Fibroblast of lung (primary cell): ENCODE data around the gene ZNF304. TPM values are rescaled to one million over a fixed set of nuclear protein-coding genes. Genes with fewer than 3 reads are reported as not detected.

Experiments
- DNase-seq, 2 donors: peaks; one replicate each; pipeline versions ENCODE4 v3.0.0 to v3.0.0-alpha.2; 2010; ENCODE audit warnings: low read depth in 2 of 2
- H2AFZ ChIP-seq: 2 replicates; pipeline ENCODE4 v1.5.1; 2012; ENCODE audit warnings: low read length, control low read depth, inconsistent platforms
- H3K27ac ChIP-seq: 2 replicates; pipeline ENCODE4 v1.5.1; 2011; ENCODE audit warnings: low read length, control low read depth; ENCODE audit not compliant: insufficient read depth
- H3K27me3 ChIP-seq: 2 replicates; pipeline ENCODE4 v1.5.1; 2011; ENCODE audit warnings: mild to moderate bottlenecking, low read length; ENCODE audit not compliant: control insufficient read depth, insufficient read depth
- H3K36me3 ChIP-seq: 2 replicates; pipeline ENCODE4 v1.5.1; 2011; ENCODE audit warnings: low read length; ENCODE audit not compliant: control insufficient read depth, insufficient read depth
- H3K4me1 ChIP-seq: 2 replicates; pipeline ENCODE4 v1.5.1; 2011; ENCODE audit warnings: low read length; ENCODE audit not compliant: control insufficient read depth, insufficient read depth; ENCODE audit errors: extremely low read depth
- H3K4me2 ChIP-seq: 2 replicates; pipeline ENCODE4 v1.5.1; 2011; ENCODE audit warnings: low read length, control low read depth; ENCODE audit not compliant: insufficient read depth; ENCODE audit errors: extremely low read depth
- H3K4me3 ChIP-seq, 4 experiments: fragments of 200-600 bp in 1 of 4; sonication (generic) in 1 of 4; replicated peaks in 1 of 4; 2 replicates each; pipeline ENCODE4 v1.5.1; 2011 to 2016; ENCODE audit warnings: low read length in 4 of 4, low read depth in 3 of 4, mild to moderate bottlenecking in 3 of 4, control low read depth in 2 of 4, inconsistent platforms in 1 of 4, mixed read lengths in 1 of 4; ENCODE audit not compliant: insufficient read depth in 1 of 4; ENCODE audit errors: control extremely low read depth in 1 of 4
- H3K79me2 ChIP-seq: 2 replicates; pipeline ENCODE4 v1.5.1; 2012; ENCODE audit warnings: mild to moderate bottlenecking, low read length, inconsistent platforms; ENCODE audit not compliant: control insufficient read depth, insufficient read depth
- H3K9ac ChIP-seq: 2 replicates; pipeline ENCODE4 v1.5.1; 2011; ENCODE audit warnings: mild to moderate bottlenecking, low read length, control low read depth; ENCODE audit not compliant: insufficient read depth
- H3K9me3 ChIP-seq: 2 replicates; pipeline ENCODE4 v1.5.1; 2012; ENCODE audit warnings: low read depth, low read length; ENCODE audit not compliant: control insufficient read depth, insufficient read depth
- H4K20me1 ChIP-seq: 2 replicates; pipeline ENCODE4 v1.5.1; 2011; ENCODE audit warnings: low read length; ENCODE audit not compliant: control insufficient read depth, insufficient read depth; ENCODE audit errors: extremely low read depth
- CTCF ChIP-seq, 2 donors: IDR thresholded peaks in 1 of 2; conservative IDR thresholded peaks in 1 of 2; 1 replicate in 1 of 2; 2 replicates in 1 of 2; pipeline ENCODE4 v1.5.1; 2011 to 2012; ENCODE audit warnings: low read length in 2 of 2, control low read depth in 1 of 2, inconsistent platforms in 1 of 2, low read depth in 1 of 2, mild to moderate bottlenecking in 1 of 2
- EZH2 ChIP-seq: IDR thresholded peaks from 2 replicates; pipeline ENCODE4 v1.5.1; 2012; ENCODE audit warnings: low read length, control low read depth, mild to moderate bottlenecking; ENCODE audit errors: missing control alignments
- polyA plus RNA-seq, 2 donors: library from polyadenylated mRNA; depleted of rRNA in 1 of 2; stranded (reverse) in 1 of 2; unstranded in 1 of 2; fragments of >200 nt; gene quantifications; 2 replicates each; pipeline ENCODE4 v1.2.1, GENCODE V29; 2011 to 2012; ENCODE audit warnings: missing spikeins in 1 of 2
- total RNA-seq: library from RNA; depleted of rRNA; stranded (reverse); fragments of >200 nt; gene quantifications from 2 replicates; pipeline ENCODE4 v1.2.1, GENCODE V29; 2014

Gene ZNF304
- total and polyA plus RNA-seq, 2 donors (not counting 1 experiment from before 2014, with no cell fraction given): 7.3 to 13.7 TPM

- Histone ChIP-seq H2AFZ (no peak overlapping the region), H3K79me2 (no peaks in the 10 kb centered on the region), H3K27ac (no peak overlapping the region), H3K4me1 (no peaks in the 10 kb centered on the region), H3K9me3 (peaks cover 10% of the 10 kb centered on the region), H3K9ac (no peak overlapping the region), H3K4me3 (no peak overlapping the region), H4K20me1 (no peaks in the 10 kb centered on the region), H3K4me2 (no peak overlapping the region), H3K36me3 (peaks cover 4% of the 10 kb centered on the region), H3K27me3 (no peaks in the 10 kb centered on the region)
- TF ChIP-seq EZH2 (no peak), CTCF (conservative IDR thresholded peaks at IDR 0.05 in 1 of 2, IDR thresholded peaks at IDR 0.05 in 1 of 2; ENCODE audit: low read depth in 1 of 2, low read length in 2 of 2) (no peak)
- no peak for DNase-seq
Measured at GRCh38 chr19:57376151-57376550, 25.1 kb downstream of the ZNF304 start.

- Histone ChIP-seq H3K36me3 (peaks cover 3% of the 10 kb centered on the region), H3K4me1 (no peaks in the 10 kb centered on the region), H3K4me2 (no peak overlapping the region), H3K9ac (no peak overlapping the region), H3K4me3 (no peak overlapping the region), H4K20me1 (no peaks in the 10 kb centered on the region), H2AFZ (no peak overlapping the region), H3K27ac (no peak overlapping the region), H3K27me3 (no peaks in the 10 kb centered on the region), H3K79me2 (no peaks in the 10 kb centered on the region), H3K9me3 (peaks cover 10% of the 10 kb centered on the region)
- DNase-seq: peak in 1 of 2 donors; percentile 9
- no peak for TF ChIP-seq CTCF (conservative IDR thresholded peaks at IDR 0.05 in 1 of 2, IDR thresholded peaks at IDR 0.05 in 1 of 2; ENCODE audit: low read depth in 1 of 2, low read length in 2 of 2)
- TF ChIP-seq EZH2: no peak
Measured at GRCh38 chr19:57377498-57378146, 26.6 kb downstream of the ZNF304 start.

DNA sequence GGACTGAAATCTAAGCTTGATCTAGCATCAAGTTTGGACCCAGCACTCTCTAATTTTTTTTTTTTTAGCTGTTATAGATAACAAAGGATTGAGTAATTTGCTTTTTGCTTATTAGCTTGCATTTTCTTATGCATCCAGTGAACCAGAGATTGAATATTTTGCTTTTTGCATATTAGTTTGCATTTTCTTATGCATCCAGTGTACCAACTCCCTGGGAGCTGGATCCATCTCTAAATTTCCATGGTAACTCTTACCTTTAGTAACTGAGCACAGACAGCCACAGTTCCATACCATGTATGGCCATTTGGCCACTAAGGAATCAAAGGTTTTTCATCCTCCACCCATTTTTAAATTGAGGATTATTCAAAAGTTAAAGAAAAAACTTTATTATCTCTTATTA lies 29.9 kb downstream of the ZNF304 start:
- Histone ChIP-seq H4K20me1 (no peaks in the 10 kb centered on the region), H3K4me2 (no peak overlapping the region), H3K79me2 (no peaks in the 10 kb centered on the region), H3K36me3 (peaks cover 3% of the 10 kb centered on the region), H3K4me1 (no peaks in the 10 kb centered on the region), H3K4me3 (no peak overlapping the region), H3K9me3 (peaks cover 10% of the 10 kb centered on the region), H2AFZ (no peak overlapping the region), H3K27ac (no peak overlapping the region), H3K9ac (no peak overlapping the region), H3K27me3 (no peaks in the 10 kb centered on the region)
- DNase-seq: no peak
- no peak for TF ChIP-seq EZH2
- no peak for TF ChIP-seq CTCF (conservative IDR thresholded peaks at IDR 0.05 in 1 of 2, IDR thresholded peaks at IDR 0.05 in 1 of 2; ENCODE audit: low read depth in 1 of 2, low read length in 2 of 2)
